Naive thymus-derived CD8-positive, alpha-beta T cell (primary cell): ENCODE results near the gene RLN3. TPM values are rescaled to one million over a fixed set of nuclear protein-coding genes. Genes with fewer than 3 reads are reported as not detected.
A peak's percentile ranks its signal among the peaks of the same experiment; 100 is the strongest.
"Not testable (repeated sequence)": the region's sequence is repeated elsewhere in the genome, so short reads cannot be mapped to it uniquely, and the experiment has no call there.

ENCODE experiments used
- ATAC-seq, 2 donors: fragments of 150-1000 bp; cut with Tn5 transposase in 1 of 2; sonication (Bioruptor Pico), chemical (Tn5 transposase) in 1 of 2; 1 replicate in 1 of 2; 2 replicates in 1 of 2; pipeline ENCODE4 v1.10.0; 2021; ENCODE audit warnings: mild to moderate bottlenecking in 2 of 2, moderate library complexity in 2 of 2
- POLR2A ChIA-PET: fragments of 350-600 bp; sonication (Branson Sonifier 250); formaldehyde crosslinking; loops from one replicate; lab custom pipeline; 2021; ENCODE audit warnings: antibody characterized with exemption; lab: Charles Lee
- DNase-seq, 10 donors: peaks; one replicate each; pipeline versions ENCODE4 v3.0.0 to v3.0.0-alpha.2; 2020 to 2022
- H3K27ac Mint-ChIP-seq, 10 donors: one replicate each; pipeline ENCODE4 v1.8.0; 2020 to 2022; ENCODE audit warnings: mild to moderate bottlenecking in 10 of 10, mixed read lengths in 10 of 10, moderate library complexity in 4 of 10, inconsistent platforms in 1 of 10
- H3K27me3 Mint-ChIP-seq, 5 donors: one replicate each; pipeline ENCODE4 v1.8.0; 2021 to 2022; ENCODE audit warnings: mixed read lengths in 5 of 5
- H3K36me3 Mint-ChIP-seq, 3 donors: one replicate each; pipeline ENCODE4 v1.8.0; 2020 to 2022; ENCODE audit warnings: mixed read lengths in 3 of 3, mild to moderate bottlenecking in 2 of 3, inconsistent platforms in 1 of 3
- H3K4me1 Mint-ChIP-seq, 4 donors: one replicate each; pipeline ENCODE4 v1.8.0; 2021 to 2022; ENCODE audit warnings: mixed read lengths in 4 of 4
- H3K4me3 Mint-ChIP-seq, 10 donors: one replicate each; pipeline ENCODE4 v1.8.0; 2020 to 2022; ENCODE audit warnings: mild to moderate bottlenecking in 10 of 10, mixed read lengths in 10 of 10, moderate library complexity in 6 of 10, inconsistent platforms in 1 of 10
- H3K9me3 Mint-ChIP-seq, 9 donors: one replicate each; pipeline ENCODE4 v1.8.0; 2020 to 2022; ENCODE audit warnings: mixed read lengths in 9 of 9, mild to moderate bottlenecking in 3 of 9, inconsistent platforms in 1 of 9, moderate library complexity in 1 of 9
- polyA plus RNA-seq, 3 donors: library from polyadenylated mRNA; unstranded; fragments of 300-500 nt; fragmentation: Illumina TruSeq; gene quantifications; one replicate each; pipeline ENCODE4 v1.2.3, GENCODE V29; 2021
- total RNA-seq, 8 experiments: library from RNA in 2 of 8; stranded (reverse) in 2 of 8; gene quantifications; one replicate each; pipeline ENCODE4 v1.2.3 and lab custom pipeline; 2021 to 2026

The RLN3 gene
- total and polyA plus RNA-seq, 5 experiments from 2014 or later, result 0.50 TPM; not detected in 4

GRCh38 chr19:14005349-14006084 lies 22.4 kb upstream of the RLN3 start:
- no peaks in the 10 kb centered on the region for H3K9me3 Mint-ChIP-seq
- POLR2A ChIA-PET, result interaction anchor here (0.7 to 18.9 kb wide), 24 partner anchors 8 to 512 kb away, joined by 3 to 481 read pairs (median 5); partner anchors contain the start of genes ASF1B, BRME1, CC2D1A and DCAF15
- peak overlapping the region; percentile 90 to 100 (median 99) for H3K27ac Mint-ChIP-seq

GRCh38 chr19:14006085-14006765 lies 21.7 kb upstream of the RLN3 start, which contains the start of gene RFX1:
Gene RFX1, minus strand, starts transcription at chr19:14006320. Its CDS starts 12,477 bp downstream, at chr19:13993843.
- Mint-ChIP-seq H3K27me3 (peaks cover 0 to 2% (median 0%) of the 10 kb centered on the region in 5 donors), H3K36me3 (peaks cover 0 to under 1% (median 0%) of the 10 kb centered on the region in 3 donors), H3K4me3 (peak within 1 kb of the TSS; percentile 81 to 98 (median 91)), H3K9me3 (no peaks in the 10 kb centered on the region), H3K27ac (peak within 1 kb of the TSS; percentile 95 to 100 (median 99)), H3K4me1 (peaks cover 18 to 50% (median 46%) of the 10 kb centered on the region in 4 donors)
- DNase-seq (peak; percentile 99 to 100 (median 100)), ATAC-seq (peak; percentile 74 to 76)
- POLR2A ChIA-PET, result interaction anchor here (0.6 to 18.9 kb wide), 25 partner anchors 9 to 512 kb away, joined by 3 to 481 read pairs (median 5); partner anchors contain the start of genes ASF1B, BRME1, CC2D1A and DCAF15

More at GRCh38 chr19:14005349-14006084, 22.4 kb upstream of the RLN3 start:
- H3K36me3 Mint-ChIP-seq, result peaks cover 0 to 4% (median 0%) of the 10 kb centered on the region in 3 donors
- peaks cover 0 to 2% (median 0%) of the 10 kb centered on the region in 5 donors for H3K27me3 Mint-ChIP-seq
- ATAC-seq (peak; percentile 45 to 48), DNase-seq (peak; percentile 89 to 96 (median 92))
- H3K4me3 Mint-ChIP-seq, result peak overlapping the region; percentile 68 to 98 (median 91)
- peaks cover 21 to 57% (median 53%) of the 10 kb centered on the region in 4 donors for H3K4me1 Mint-ChIP-seq

GRCh38 chr19:14006766-14007562 lies 21.0 kb upstream of the RLN3 start:
- peaks cover 0 to 2% (median 0%) of the 10 kb centered on the region in 5 donors for H3K27me3 Mint-ChIP-seq
- peak overlapping the region; percentile 95 to 100 (median 99) for H3K27ac Mint-ChIP-seq
- H3K36me3 Mint-ChIP-seq, result no peaks in the 10 kb centered on the region
- peak overlapping the region; percentile 81 to 98 (median 91) for H3K4me3 Mint-ChIP-seq
- peak in 2 of 10 donors; percentile 73 to 95 for DNase-seq
- peaks cover 18 to 42% (median 41%) of the 10 kb centered on the region in 4 donors for H3K4me1 Mint-ChIP-seq
- POLR2A ChIA-PET, result interaction anchor here (0.6 to 18.9 kb wide), 23 partner anchors 9 to 511 kb away, joined by 3 to 481 read pairs (median 5); partner anchors contain the start of genes ASF1B, BRME1, CC2D1A and DCAF15
- H3K9me3 Mint-ChIP-seq, result no peaks in the 10 kb centered on the region
- peak; percentile 9 to 31 for ATAC-seq

- POLR2A ChIA-PET, result no interaction called here
- Mint-ChIP-seq H3K27me3 (no peaks in the 10 kb centered on the region), H3K36me3 (no peaks in the 10 kb centered on the region), H3K27ac (no peak overlapping the region), H3K4me3 (no peak overlapping the region), H3K4me1 (peaks cover 0 to 11% (median 5%) of the 10 kb centered on the region in 4 donors), H3K9me3 (no peaks in the 10 kb centered on the region)
- DNase-seq (no peak), ATAC-seq (no peak)
Measured at GRCh38 chr19:14012378-14012915, 15.5 kb upstream of the RLN3 start.

- Mint-ChIP-seq H3K4me1 (peaks cover 0 to 21% (median 2%) of the 10 kb centered on the region in 4 donors), H3K27ac (no peak overlapping the region), H3K36me3 (no peaks in the 10 kb centered on the region), H3K4me3 (peak overlapping the region in 1 of 10 donors; percentile 29), H3K9me3 (no peaks in the 10 kb centered on the region), H3K27me3 (no peaks in the 10 kb centered on the region)
- POLR2A ChIA-PET, result interaction anchor here (0.6 to 1.4 kb wide), 4 partner anchors 9 to 100 kb away, joined by 3 to 5 read pairs (median 4); partner anchors contain the start of genes IL27RA and RFX1
- DNase-seq (no peak), ATAC-seq (no peak)
Measured at GRCh38 chr19:14015524-14016035, 12.4 kb upstream of the RLN3 start.

GRCh38 chr19:14019100-14019499 lies 8.8 kb upstream of the RLN3 start:
- Mint-ChIP-seq H3K27me3 (no peaks in the 10 kb centered on the region), H3K4me3 (peak overlapping the region in 1 of 10 donors; percentile 65), H3K36me3 (no peaks in the 10 kb centered on the region), H3K9me3 (no peaks in the 10 kb centered on the region), H3K4me1 (peaks cover 0 to 31% (median 9%) of the 10 kb centered on the region in 4 donors), H3K27ac (no peak overlapping the region)
- ATAC-seq (no peak), DNase-seq (no peak)
- POLR2A ChIA-PET, result interaction anchor here (0.5 to 3.2 kb wide), 6 partner anchors 11 to 315 kb away, joined by 3 to 12 read pairs (median 4); partner anchors contain the start of genes IL27RA and RFX1

GRCh38 chr19:14019739-14020138 lies 8.2 kb upstream of the RLN3 start:
- not testable (repeated sequence) for H3K27ac Mint-ChIP-seq, ATAC-seq, H3K4me3 Mint-ChIP-seq, H3K9me3 Mint-ChIP-seq, H3K36me3 Mint-ChIP-seq, DNase-seq, H3K27me3 Mint-ChIP-seq
- H3K4me1 Mint-ChIP-seq, result peaks cover 0 to 28% (median 9%) of the 10 kb centered on the region in 4 donors
- POLR2A ChIA-PET, result interaction anchor here (1.4 to 3.2 kb wide), 2 partner anchors 12 to 14 kb away, joined by 4 to 12 read pairs; partner anchors contain the start of genes IL27RA and RFX1

GRCh38 chr19:14021474-14021873 lies 6.5 kb upstream of the RLN3 start:
- no peak for ATAC-seq
- Mint-ChIP-seq H3K4me1 (peaks cover 0 to 24% (median 10%) of the 10 kb centered on the region in 4 donors), H3K27me3 (no peaks in the 10 kb centered on the region), H3K9me3 (no peaks in the 10 kb centered on the region), H3K27ac (peak overlapping the region in 1 of 10 donors; percentile 35), H3K4me3 (no peak overlapping the region), H3K36me3 (no peaks in the 10 kb centered on the region)
- POLR2A ChIA-PET, result interaction anchor here (0.5 to 2.0 kb wide), 4 partner anchors 10 to 28 kb away, joined by 3 to 10 read pairs (median 6); partner anchors contain the start of genes IL27RA and RFX1
- DNase-seq, result no peak

GRCh38 chr19:14022469-14022868 lies 5.5 kb upstream of the RLN3 start:
- POLR2A ChIA-PET, result interaction anchor here (1.3 to 2.0 kb wide), 2 partner anchors 9 to 16 kb away, joined by 8 to 10 read pairs; partner anchors contain the start of genes IL27RA and RFX1
- H3K27ac Mint-ChIP-seq, result no peak overlapping the region
- DNase-seq (no peak), ATAC-seq (no peak)
- no peaks in the 10 kb centered on the region for H3K9me3 Mint-ChIP-seq
- H3K4me3 Mint-ChIP-seq, result no peak overlapping the region
- no peaks in the 10 kb centered on the region for H3K27me3 Mint-ChIP-seq
- no peaks in the 10 kb centered on the region for H3K36me3 Mint-ChIP-seq
- H3K4me1 Mint-ChIP-seq, result peaks cover 0 to 28% (median 11%) of the 10 kb centered on the region in 4 donors

- ATAC-seq, result no peak
- peak overlapping the region in 1 of 10 donors; percentile 58 for H3K4me3 Mint-ChIP-seq
- no peaks in the 10 kb centered on the region for H3K36me3 Mint-ChIP-seq
- no peaks in the 10 kb centered on the region for H3K9me3 Mint-ChIP-seq
- H3K27ac Mint-ChIP-seq, result peak overlapping the region in 4 of 10 donors; percentile 15 to 67 (median 52)
- H3K27me3 Mint-ChIP-seq, result no peaks in the 10 kb centered on the region
- peaks cover 4 to 28% (median 11%) of the 10 kb centered on the region in 4 donors for H3K4me1 Mint-ChIP-seq
- DNase-seq, result no peak
- POLR2A ChIA-PET, result interaction anchor here (0.6 kb wide), 1 partner anchor 144 kb away, joined by 4 read pairs; no protein-coding TSS in a partner anchor
Measured at GRCh38 chr19:14023404-14024235, 4.3 kb upstream of the RLN3 start.
